ENCODE measurements around the gene KRTAP10-10. TPM values are rescaled to one million over a fixed set of nuclear protein-coding genes. Genes with fewer than 3 reads are reported as not detected.
"Not testable (repeated sequence)": the region's sequence is repeated elsewhere in the genome, so short reads cannot be mapped to it uniquely, and the experiment has no call there.

Gene KRTAP10-10
- total RNA-seq, 2 experiments from 2014 or later: not detected

GRCh38 chr21:44623575-44623974, 13.6 kb upstream of the KRTAP10-10 start:
- DNase-seq: no peak
- ChIA-PET POLR2A (no interaction called here), CTCF (no interaction called here)
- peaks cover 21% of the 10 kb centered on the region for H3K4me1 Mint-ChIP-seq
- H3K27ac Mint-ChIP-seq: no peak overlapping the region
- peaks cover 51% of the 10 kb centered on the region for H3K9me3 Mint-ChIP-seq
- no peak overlapping the region for H3K4me3 Mint-ChIP-seq
- peaks cover 49% of the 10 kb centered on the region for H3K36me3 Mint-ChIP-seq (ENCODE audit: low read depth)
- H3K27me3 Mint-ChIP-seq: peaks cover 17% of the 10 kb centered on the region

GRCh38 chr21:44625756-44626155, 11.4 kb upstream of the KRTAP10-10 start:
- peaks cover 17% of the 10 kb centered on the region for H3K27me3 Mint-ChIP-seq
- peaks cover 14% of the 10 kb centered on the region for H3K4me1 Mint-ChIP-seq
- no peak for DNase-seq
- ChIA-PET POLR2A (no interaction called here), CTCF (no interaction called here)
- no peak overlapping the region for H3K4me3 Mint-ChIP-seq
- peaks cover 44% of the 10 kb centered on the region for H3K9me3 Mint-ChIP-seq
- H3K27ac Mint-ChIP-seq: no peak overlapping the region
- H3K36me3 Mint-ChIP-seq (ENCODE audit: low read depth): peaks cover 37% of the 10 kb centered on the region

- ChIA-PET CTCF (no interaction called here), POLR2A (no interaction called here)
- Mint-ChIP-seq H3K27ac (no peak overlapping the region), H3K27me3 (peaks cover 20% of the 10 kb centered on the region), H3K9me3 (peaks cover 46% of the 10 kb centered on the region), H3K36me3 (ENCODE audit: low read depth) (peaks cover 40% of the 10 kb centered on the region), H3K4me3 (no peak overlapping the region), H3K4me1 (peaks cover 14% of the 10 kb centered on the region)
- no peak for DNase-seq
These were observed 10.9 kb upstream of the KRTAP10-10 start for GRCh38 chr21:44626262-44626661.

GRCh38 chr21:44626673-44627143, 10.4 kb upstream of the KRTAP10-10 start, which contains the start of gene KRTAP10-9:
Gene KRTAP10-9, plus strand, starts transcription at chr21:44627093. Its CDS starts 79 bp downstream, at chr21:44627172.
- no peak within 1 kb of the TSS for H3K4me3 Mint-ChIP-seq
- peaks cover 22% of the 10 kb centered on the region for H3K27me3 Mint-ChIP-seq
- no peak within 1 kb of the TSS for H3K27ac Mint-ChIP-seq
- DNase-seq: no peak
- H3K4me1 Mint-ChIP-seq: peaks cover 14% of the 10 kb centered on the region
- ChIA-PET CTCF (no interaction called here), POLR2A (no interaction called here)
- peaks cover 48% of the 10 kb centered on the region for H3K9me3 Mint-ChIP-seq
- peaks cover 43% of the 10 kb centered on the region for H3K36me3 Mint-ChIP-seq (ENCODE audit: low read depth)

DNA sequence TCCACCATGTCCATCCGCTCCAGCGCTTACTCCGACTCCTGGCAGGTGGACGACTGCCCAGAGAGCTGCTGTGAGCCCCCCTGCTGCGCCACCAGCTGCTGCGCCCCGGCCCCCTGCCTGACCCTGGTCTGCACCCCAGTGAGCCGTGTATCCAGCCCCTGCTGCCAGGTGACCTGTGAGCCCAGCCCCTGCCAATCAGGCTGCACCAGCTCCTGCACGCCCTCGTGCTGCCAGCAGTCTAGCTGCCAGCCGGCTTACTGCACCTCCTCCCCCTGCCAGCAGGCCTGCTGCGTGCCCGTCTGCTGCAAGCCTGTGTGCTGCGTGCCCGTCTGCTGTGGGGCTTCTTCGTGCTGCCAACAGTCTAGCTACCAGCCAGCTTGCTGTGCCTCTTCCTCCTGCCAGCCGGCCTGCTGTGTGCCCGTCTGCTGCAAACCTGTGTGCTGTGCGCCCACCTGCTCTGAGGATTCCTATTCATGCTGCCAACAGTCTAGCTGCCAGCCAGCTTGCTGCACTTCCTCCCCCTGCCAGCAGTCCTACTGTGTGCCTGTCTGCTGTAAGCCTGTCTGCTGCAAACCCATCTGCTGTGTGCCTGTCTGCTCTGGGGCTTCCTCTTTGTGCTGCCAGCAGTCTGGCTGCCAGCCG, 9.9 kb upstream of the KRTAP10-10 start:
- Mint-ChIP-seq H3K9me3 (peaks cover 51% of the 10 kb centered on the region), H3K36me3 (ENCODE audit: low read depth) (peaks cover 47% of the 10 kb centered on the region), H3K4me1 (peaks cover 14% of the 10 kb centered on the region), H3K27me3 (peaks cover 27% of the 10 kb centered on the region)
- POLR2A ChIA-PET, CTCF ChIA-PET, H3K4me3 Mint-ChIP-seq, DNase-seq, H3K27ac Mint-ChIP-seq: not testable (repeated sequence)

GRCh38 chr21:44627831-44628233, 9.3 kb upstream of the KRTAP10-10 start:
- Mint-ChIP-seq H3K4me1 (peaks cover 14% of the 10 kb centered on the region), H3K9me3 (peaks cover 47% of the 10 kb centered on the region), H3K36me3 (ENCODE audit: low read depth) (peaks cover 43% of the 10 kb centered on the region), H3K27me3 (peaks cover 26% of the 10 kb centered on the region)
- DNase-seq, CTCF ChIA-PET, H3K27ac Mint-ChIP-seq, H3K4me3 Mint-ChIP-seq, POLR2A ChIA-PET: not testable (repeated sequence)

GRCh38 chr21:44628707-44629391, 8.3 kb upstream of the KRTAP10-10 start:
- DNase-seq: no peak
- Mint-ChIP-seq H3K27ac (no peak overlapping the region), H3K4me1 (peaks cover 14% of the 10 kb centered on the region), H3K27me3 (peaks cover 28% of the 10 kb centered on the region), H3K4me3 (no peak overlapping the region), H3K9me3 (peaks cover 40% of the 10 kb centered on the region), H3K36me3 (ENCODE audit: low read depth) (peaks cover 36% of the 10 kb centered on the region)
- CTCF ChIA-PET: no interaction called here
- POLR2A ChIA-PET: interaction anchor here (0.5 to 0.8 kb wide), 2 partner anchors 10 to 14 kb away, joined by 3 read pairs; no protein-coding TSS in a partner anchor

GRCh38 chr21:44630440-44630839, 6.7 kb upstream of the KRTAP10-10 start:
- CTCF ChIA-PET: no interaction called here
- POLR2A ChIA-PET: no interaction called here
- no peak for DNase-seq
- peaks cover 33% of the 10 kb centered on the region for H3K9me3 Mint-ChIP-seq
- H3K4me3 Mint-ChIP-seq: no peak overlapping the region
- H3K27ac Mint-ChIP-seq: peak overlapping the region; percentile 2
- peaks cover 14% of the 10 kb centered on the region for H3K4me1 Mint-ChIP-seq
- H3K36me3 Mint-ChIP-seq (ENCODE audit: low read depth): peaks cover 24% of the 10 kb centered on the region
- peaks cover 22% of the 10 kb centered on the region for H3K27me3 Mint-ChIP-seq

DNA sequence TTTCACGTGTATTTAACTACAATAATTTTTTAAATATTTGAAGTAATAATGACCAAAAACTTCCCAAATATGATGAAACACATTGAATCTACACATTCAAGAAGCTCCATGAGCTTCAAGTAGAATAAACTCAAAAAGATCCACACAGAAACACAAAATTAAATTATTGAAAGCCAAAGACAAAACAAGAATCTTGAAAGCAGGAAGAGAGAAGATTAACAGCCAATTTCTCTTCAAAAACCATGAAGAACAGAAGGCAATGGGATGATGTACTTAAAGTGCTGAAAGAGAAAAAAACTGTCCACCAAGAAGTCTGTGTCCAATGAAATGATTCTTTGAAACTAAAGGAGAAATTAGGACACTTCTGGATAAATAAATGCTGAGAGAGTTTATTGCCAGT, 5.1 kb upstream of the KRTAP10-10 start:
- H3K27ac Mint-ChIP-seq: no peak overlapping the region

DNA sequence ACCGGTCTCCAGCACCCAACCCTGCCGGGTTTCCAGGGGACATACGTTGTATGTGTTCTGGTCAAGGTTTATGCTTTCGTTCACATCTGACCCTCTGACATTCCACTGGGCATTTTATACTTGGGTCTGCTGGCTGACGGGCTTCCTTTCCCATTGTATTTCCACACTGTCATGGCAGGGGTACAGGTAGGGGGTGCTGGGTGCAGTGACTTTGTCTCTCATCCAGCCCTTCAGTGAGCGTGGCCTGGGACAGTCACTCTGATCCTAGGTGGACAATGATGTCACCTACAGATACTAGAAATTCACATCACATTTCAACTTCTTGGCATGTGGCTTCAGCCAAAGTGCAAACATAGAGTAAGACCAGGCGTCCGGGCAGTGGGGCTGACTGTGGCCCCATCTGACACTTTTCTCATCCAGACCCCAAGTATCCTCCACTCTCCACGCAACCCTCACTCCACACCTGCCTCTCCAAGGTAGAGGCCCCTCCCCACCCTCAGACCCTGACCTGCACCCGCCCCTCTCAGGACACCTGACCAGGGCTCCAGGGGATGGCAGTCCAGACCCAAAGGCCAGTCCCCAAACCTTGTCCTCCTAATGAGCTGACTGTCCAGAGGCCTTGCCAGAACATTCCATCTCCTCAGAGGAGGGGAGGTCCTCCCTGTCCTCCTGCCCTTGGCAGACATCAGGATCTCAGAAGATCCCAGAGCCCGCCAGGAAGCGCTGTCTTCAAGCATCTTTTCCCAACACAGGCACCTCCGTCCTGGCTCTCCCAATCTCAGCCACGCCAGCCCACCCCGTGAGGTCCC, 743 bp upstream of the KRTAP10-10 start:
- no peak overlapping the region for H3K4me3 Mint-ChIP-seq
- POLR2A ChIA-PET: no interaction called here
- no peak overlapping the region for H3K27ac Mint-ChIP-seq
- DNase-seq: no peak
- H3K36me3 Mint-ChIP-seq (ENCODE audit: low read depth): peaks cover 11% of the 10 kb centered on the region
- H3K9me3 Mint-ChIP-seq: peaks cover 29% of the 10 kb centered on the region
- H3K4me1 Mint-ChIP-seq: no peaks in the 10 kb centered on the region
- CTCF ChIA-PET: no interaction called here
- peaks cover 22% of the 10 kb centered on the region for H3K27me3 Mint-ChIP-seq

More for the DNA sequence above, 5.1 kb upstream of the KRTAP10-10 start:
- peaks cover 24% of the 10 kb centered on the region for H3K36me3 Mint-ChIP-seq (ENCODE audit: low read depth)
- DNase-seq: no peak
- H3K9me3 Mint-ChIP-seq: peaks cover 33% of the 10 kb centered on the region
- no peak overlapping the region for H3K4me3 Mint-ChIP-seq
- ChIA-PET CTCF (no interaction called here), POLR2A (no interaction called here)
- peaks cover 13% of the 10 kb centered on the region for H3K4me1 Mint-ChIP-seq
- H3K27me3 Mint-ChIP-seq: peaks cover 22% of the 10 kb centered on the region

DNA sequence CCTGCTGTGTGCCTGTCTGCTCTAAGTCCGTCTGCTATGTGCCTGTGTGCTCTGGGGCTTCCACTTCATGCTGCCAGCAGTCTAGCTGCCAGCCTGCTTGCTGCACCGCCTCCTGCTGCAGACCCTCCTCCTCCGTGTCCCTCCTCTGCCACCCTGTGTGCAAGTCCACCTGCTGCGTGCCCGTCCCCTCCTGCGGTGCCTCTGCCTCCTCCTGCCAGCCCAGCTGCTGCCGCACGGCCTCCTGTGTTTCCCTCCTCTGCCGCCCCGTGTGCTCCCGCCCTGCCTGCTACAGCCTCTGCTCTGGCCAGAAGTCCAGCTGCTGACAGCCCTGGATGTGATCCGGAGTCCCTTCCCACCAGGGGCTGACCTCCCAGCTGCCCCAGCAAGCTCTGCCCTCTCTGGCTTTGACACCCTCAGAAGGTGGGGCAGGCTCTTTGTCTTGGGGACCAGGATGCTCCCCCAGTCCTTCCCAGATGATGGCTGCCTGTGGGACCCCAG, 744 bp downstream of the KRTAP10-10 start:
- DNase-seq; POLR2A ChIA-PET; CTCF ChIA-PET; H3K4me1 Mint-ChIP-seq; H3K27ac Mint-ChIP-seq; H3K4me3 Mint-ChIP-seq; H3K36me3 Mint-ChIP-seq (ENCODE audit: low read depth): not testable (repeated sequence)
- Mint-ChIP-seq H3K27me3 (peaks cover 15% of the 10 kb centered on the region), H3K9me3 (peaks cover 25% of the 10 kb centered on the region)

DNA sequence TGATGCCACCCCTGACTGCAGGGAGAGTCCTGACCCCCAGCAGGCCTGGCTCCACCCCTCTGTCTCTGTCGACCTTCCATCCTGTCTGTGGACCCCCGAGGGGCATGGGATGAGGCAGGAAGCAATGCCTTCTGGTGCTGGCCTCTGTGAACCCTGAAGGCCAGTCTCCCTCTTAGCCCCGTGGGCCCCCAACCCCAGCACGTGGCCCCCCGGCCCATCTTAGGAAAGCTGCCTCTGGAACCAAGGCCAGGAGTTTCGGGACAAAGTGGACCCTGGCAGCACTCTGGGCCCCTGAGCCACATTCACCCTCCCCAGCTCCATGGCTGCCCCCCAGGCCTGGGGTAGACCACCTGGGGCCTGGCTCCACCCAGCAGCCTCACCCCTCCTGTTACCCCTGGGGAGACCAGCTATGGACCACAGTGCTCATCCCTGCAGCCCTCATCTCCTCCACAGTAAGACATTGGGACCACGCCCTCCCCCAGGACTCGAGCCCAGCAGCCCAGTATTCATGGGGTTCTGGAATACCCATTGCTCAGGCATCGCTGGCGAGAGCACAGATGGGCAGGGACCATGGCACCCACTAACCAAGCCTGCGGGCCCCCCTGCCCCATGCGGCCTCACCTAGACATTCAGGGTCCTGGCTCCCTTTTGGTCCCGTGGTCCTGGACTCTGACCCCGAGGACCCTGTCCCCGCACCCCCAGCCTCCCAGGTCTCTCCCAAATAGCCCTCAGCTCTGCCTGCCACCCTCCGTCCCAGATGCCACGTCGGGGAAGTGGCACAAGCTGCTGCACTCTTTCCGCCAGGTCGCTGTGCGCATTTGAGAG, 1.6 kb downstream of the KRTAP10-10 start:
- DNase-seq; POLR2A ChIA-PET; H3K4me3 Mint-ChIP-seq; H3K36me3 Mint-ChIP-seq (ENCODE audit: low read depth); CTCF ChIA-PET; H3K4me1 Mint-ChIP-seq: not testable (repeated sequence)
- Mint-ChIP-seq H3K9me3 (peaks cover 32% of the 10 kb centered on the region), H3K27me3 (peaks cover 14% of the 10 kb centered on the region), H3K27ac (peak overlapping the region; percentile 24)

All from activated CD4-positive, alpha-beta memory T cell treated with anti-CD3 and anti-CD28 coated beads, Interleukin-2, amount 10 ng/mL, durations not matched to agents 7 days and 5 days (primary cell).